Measurements from ENCODE around the gene ZNF79. TPM values are rescaled to one million over a fixed set of nuclear protein-coding genes. Genes with fewer than 3 reads are reported as not detected.

ZNF79 gene
- total and polyA plus RNA-seq, 2 experiments from 2014 or later = 2.2 to 6.3 TPM

- H3K27me3 ChIP-seq (ENCODE audit: insufficient read depth) = no peaks in the 10 kb centered on the region
- peaks cover 6% of the 10 kb centered on the region; the same call in 1 of the 2 replicates for H3K4me1 ChIP-seq (ENCODE audit: insufficient read depth)
- H3F3A ChIP-seq (replicated peaks; ENCODE audit: low read depth) = 0 out of 2 replicates have a peak, but pooled peaks cover 3% of the 10 kb centered on the region
- TF ChIP-seq ETS1 (IDR thresholded peaks at IDR 0.05) = no peak
- H2AFZ ChIP-seq = no peak overlapping the region
- no peak overlapping the region for H3K4me2 ChIP-seq
- Mint-ChIP-seq H3K36me3 (ENCODE audit: low read depth) (peaks cover 30% of the 10 kb centered on the region), H3K27me3 (ENCODE audit: insufficient read depth, low read depth, poor library complexity) (peaks cover 9% of the 10 kb centered on the region), H3K9me3 (no peaks in the 10 kb centered on the region), H3K4me1 (peaks cover 14% of the 10 kb centered on the region), H3K4me3 (peak overlapping the region; percentile 2), H3K27ac (no peak overlapping the region)
- H3K4me3 ChIP-seq = no peak overlapping the region
- DNase-seq (ENCODE audit: low spot score) (no peak), ATAC-seq (no peak)
- H3K27ac ChIP-seq (ENCODE audit: low read depth) = no peak overlapping the region
- peaks cover 11% of the 10 kb centered on the region for H4K20me1 ChIP-seq (replicated peaks; ENCODE audit: insufficient read depth)
- no peaks in the 10 kb centered on the region for H3K9me2 ChIP-seq (ENCODE audit: insufficient read depth)
- H3K36me3 ChIP-seq (ENCODE audit: insufficient read depth) = 0 out of 2 replicates have a peak, but pooled peaks cover 14% of the 10 kb centered on the region
- H3K79me2 ChIP-seq (replicated peaks; ENCODE audit: insufficient read depth) = peaks cover 49% of the 10 kb centered on the region
Observed at GRCh38 chr9:127426756-127427155, 2.6 kb downstream of the ZNF79 start.

GRCh38 chr9:127428348-127428747 is 4.2 kb downstream of the ZNF79 start:
- peaks cover 40% of the 10 kb centered on the region for H3K36me3 Mint-ChIP-seq (ENCODE audit: low read depth)
- H3K36me3 ChIP-seq (ENCODE audit: insufficient read depth) = peaks cover 19% of the 10 kb centered on the region; the same call in 1 of the 2 replicates

More at GRCh38 chr9:127428348-127428747, 4.2 kb downstream of the ZNF79 start:
- Histone ChIP-seq H3K27me3 (ENCODE audit: insufficient read depth) (no peaks in the 10 kb centered on the region), H3K4me2 (no peak overlapping the region), H3K4me3 (no peak overlapping the region), H2AFZ (no peak overlapping the region), H3F3A (replicated peaks; ENCODE audit: low read depth) (0 out of 2 replicates have a peak, but pooled peaks cover 3% of the 10 kb centered on the region), H4K20me1 (replicated peaks; ENCODE audit: insufficient read depth) (peaks cover 11% of the 10 kb centered on the region), H3K79me2 (replicated peaks; ENCODE audit: insufficient read depth) (peaks cover 47% of the 10 kb centered on the region), H3K4me1 (ENCODE audit: insufficient read depth) (peaks cover 6% of the 10 kb centered on the region; the same call in 1 of the 2 replicates), H3K27ac (ENCODE audit: low read depth) (no peak overlapping the region), H3K9me2 (ENCODE audit: insufficient read depth) (no peaks in the 10 kb centered on the region)
- H3K4me3 Mint-ChIP-seq = no peak overlapping the region
- DNase-seq (ENCODE audit: low spot score) (no peak), ATAC-seq (no peak)
- H3K27ac Mint-ChIP-seq = no peak overlapping the region
- no peaks in the 10 kb centered on the region for H3K9me3 Mint-ChIP-seq
- TF ChIP-seq EZH2phosphoT487 (IDR thresholded peaks at IDR 0.05; ENCODE audit: unreplicated experiment) (no peak), POLR2AphosphoS5 (IDR thresholded peaks at IDR 0.05; ENCODE audit: low read depth) (no peak)
- TF ChIP-seq, protein P1, sequence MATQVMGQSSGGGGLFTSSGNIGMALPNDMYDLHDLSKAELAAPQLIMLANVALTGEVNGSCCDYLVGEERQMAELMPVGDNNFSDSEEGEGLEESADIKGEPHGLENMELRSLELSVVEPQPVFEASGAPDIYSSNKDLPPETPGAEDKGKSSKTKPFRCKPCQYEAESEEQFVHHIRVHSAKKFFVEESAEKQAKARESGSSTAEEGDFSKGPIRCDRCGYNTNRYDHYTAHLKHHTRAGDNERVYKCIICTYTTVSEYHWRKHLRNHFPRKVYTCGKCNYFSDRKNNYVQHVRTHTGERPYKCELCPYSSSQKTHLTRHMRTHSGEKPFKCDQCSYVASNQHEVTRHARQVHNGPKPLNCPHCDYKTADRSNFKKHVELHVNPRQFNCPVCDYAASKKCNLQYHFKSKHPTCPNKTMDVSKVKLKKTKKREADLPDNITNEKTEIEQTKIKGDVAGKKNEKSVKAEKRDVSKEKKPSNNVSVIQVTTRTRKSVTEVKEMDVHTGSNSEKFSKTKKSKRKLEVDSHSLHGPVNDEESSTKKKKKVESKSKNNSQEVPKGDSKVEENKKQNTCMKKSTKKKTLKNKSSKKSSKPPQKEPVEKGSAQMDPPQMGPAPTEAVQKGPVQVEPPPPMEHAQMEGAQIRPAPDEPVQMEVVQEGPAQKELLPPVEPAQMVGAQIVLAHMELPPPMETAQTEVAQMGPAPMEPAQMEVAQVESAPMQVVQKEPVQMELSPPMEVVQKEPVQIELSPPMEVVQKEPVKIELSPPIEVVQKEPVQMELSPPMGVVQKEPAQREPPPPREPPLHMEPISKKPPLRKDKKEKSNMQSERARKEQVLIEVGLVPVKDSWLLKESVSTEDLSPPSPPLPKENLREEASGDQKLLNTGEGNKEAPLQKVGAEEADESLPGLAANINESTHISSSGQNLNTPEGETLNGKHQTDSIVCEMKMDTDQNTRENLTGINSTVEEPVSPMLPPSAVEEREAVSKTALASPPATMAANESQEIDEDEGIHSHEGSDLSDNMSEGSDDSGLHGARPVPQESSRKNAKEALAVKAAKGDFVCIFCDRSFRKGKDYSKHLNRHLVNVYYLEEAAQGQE (IDR thresholded peaks at IDR 0.05; ENCODE audit: unreplicated experiment) = no peak
- H3K27me3 Mint-ChIP-seq (ENCODE audit: insufficient read depth, low read depth, poor library complexity) = peaks cover 9% of the 10 kb centered on the region
- H3K4me1 Mint-ChIP-seq = peaks cover 10% of the 10 kb centered on the region

All from GM23338 (cell line).